OCI-LY7 (cell line): Measurements from ENCODE around the gene NDUFA6. TPM values are rescaled to one million over a fixed set of nuclear protein-coding genes. Genes with fewer than 3 reads are reported as not detected.
"Not testable (repeated sequence)": the region's sequence is repeated elsewhere in the genome, so short reads cannot be mapped to it uniquely, and the experiment has no call there.

Experiments
- BruUV-seq: library from RNA; stranded (reverse); fragments of 400-500 nt; replicated peaks from 2 replicates; lab custom pipeline; 2021; lab: Mats Ljungman, UMichigan
- CTCF ChIA-PET: fragments of 300-600 bp; sonication (Branson Sonifier 250); formaldehyde crosslinking; loops from one replicate; lab custom pipeline; 2022; ENCODE audit warnings: antibody characterized with exemption; ENCODE audit not compliant: unreplicated experiment; lab: Charles Lee
- POLR2A ChIA-PET: fragments of 300-600 bp; sonication (Branson Sonifier 250); formaldehyde crosslinking; loops from one replicate; lab custom pipeline; 2022; ENCODE audit warnings: antibody characterized with exemption; lab: Charles Lee
- DNase-seq: peaks from one replicate; pipeline ENCODE4 v3.0.0-alpha.2; 2015; ENCODE audit warnings: low spot score
- H2AFZ ChIP-seq: fragments of 200-600 bp; sonication (generic), shearing (Covaris generic); 2 replicates; pipeline ENCODE4 v1.6.1; 2014; ENCODE audit warnings: mild to moderate bottlenecking, antibody characterized with exemption, low read length, moderate library complexity
- H3K27ac ChIP-seq: fragments of 200-600 bp; sonication (generic); 2 replicates; pipeline ENCODE4 v1.5.1; 2014; ENCODE audit warnings: mixed run types, low read depth, mild to moderate bottlenecking, moderate library complexity, low read length, inconsistent platforms; ENCODE audit not compliant: poor library complexity, severe bottlenecking
- H3K36me3 ChIP-seq: fragments of 200-600 bp; sonication (generic); 2 replicates; pipeline ENCODE4 v1.6.1; 2014; ENCODE audit warnings: mild to moderate bottlenecking, antibody characterized with exemption, low read length, moderate library complexity, mixed read lengths; ENCODE audit not compliant: insufficient read depth
- H3K4me1 ChIP-seq: fragments of 200-600 bp; sonication (generic); 2 replicates; pipeline ENCODE4 v1.5.1; 2014; ENCODE audit warnings: mild to moderate bottlenecking, low read length; ENCODE audit not compliant: insufficient read depth, poor library complexity, severe bottlenecking
- H3K4me2 ChIP-seq: fragments of 200-600 bp; sonication (generic); 2 replicates; pipeline ENCODE4 v1.6.1; 2014; ENCODE audit warnings: mild to moderate bottlenecking, low read length
- H3K4me3 ChIP-seq: fragments of 200-600 bp; sonication (generic); 2 replicates; pipeline ENCODE4 v1.5.1; 2014; ENCODE audit warnings: mild to moderate bottlenecking, low read depth, low read length; ENCODE audit not compliant: poor library complexity, severe bottlenecking
- H3K79me2 ChIP-seq: fragments of 200-600 bp; sonication (generic); 2 replicates; pipeline ENCODE4 v1.6.1; 2016; ENCODE audit warnings: low read depth, mild to moderate bottlenecking, low read length, moderate library complexity, mixed read lengths; ENCODE audit not compliant: insufficient read depth
- H3K9me2 ChIP-seq: fragments of 200-600 bp; sonication (generic); 2 replicates; pipeline ENCODE4 v1.6.1; 2016; ENCODE audit warnings: mild to moderate bottlenecking, low read length, mixed read lengths; ENCODE audit not compliant: insufficient read depth
- H3K9me3 ChIP-seq: fragments of 200-600 bp; sonication (generic); 2 replicates; pipeline ENCODE4 v1.6.1; 2014; ENCODE audit warnings: mild to moderate bottlenecking, mixed run types, low read length, mixed read lengths
- H4K20me1 ChIP-seq: fragments of 200-600 bp; sonication (generic); 2 replicates; pipeline ENCODE4 v1.6.1; 2014; ENCODE audit warnings: mild to moderate bottlenecking, antibody characterized with exemption, low read length, moderate library complexity, mixed read lengths; ENCODE audit not compliant: insufficient read depth
- CTCF ChIP-seq: fragments of 200-600 bp; sonication (generic); conservative IDR thresholded peaks from 2 replicates; pipeline ENCODE4 v1.5.1; 2014; ENCODE audit warnings: mild to moderate bottlenecking, antibody characterized with exemption, low read length, moderate library complexity, mixed read lengths
- EZH2phosphoT487 ChIP-seq: fragments of 200-600 bp; sonication (generic); IDR thresholded peaks from 2 replicates; pipeline ENCODE4 v1.6.1; 2018; ENCODE audit warnings: low read depth, borderline replicate concordance, mild to moderate bottlenecking, mixed run types, antibody characterized with exemption, low read length, moderate library complexity, mixed read lengths
- intact Hi-C: fragments of 100-400 bp; cut with micrococcal nuclease; formaldehyde crosslinking; loops from one replicate; pipeline ENCODE4 v1.10.0; 2022; ENCODE audit not compliant: unreplicated experiment
- total RNA-seq, 2 experiments: library from RNA; depleted of rRNA in 1 of 2; stranded (reverse); fragments of >200 nt in 1 of 2; shearing (Covaris generic) in 1 of 2; gene quantifications; 2 replicates each; pipeline ENCODE4 v1.2.3, GENCODE V29; 2014 to 2022

Gene NDUFA6
- total RNA-seq, 2 experiments from 2014 or later = 49.8 to 63.8 TPM

DNA sequence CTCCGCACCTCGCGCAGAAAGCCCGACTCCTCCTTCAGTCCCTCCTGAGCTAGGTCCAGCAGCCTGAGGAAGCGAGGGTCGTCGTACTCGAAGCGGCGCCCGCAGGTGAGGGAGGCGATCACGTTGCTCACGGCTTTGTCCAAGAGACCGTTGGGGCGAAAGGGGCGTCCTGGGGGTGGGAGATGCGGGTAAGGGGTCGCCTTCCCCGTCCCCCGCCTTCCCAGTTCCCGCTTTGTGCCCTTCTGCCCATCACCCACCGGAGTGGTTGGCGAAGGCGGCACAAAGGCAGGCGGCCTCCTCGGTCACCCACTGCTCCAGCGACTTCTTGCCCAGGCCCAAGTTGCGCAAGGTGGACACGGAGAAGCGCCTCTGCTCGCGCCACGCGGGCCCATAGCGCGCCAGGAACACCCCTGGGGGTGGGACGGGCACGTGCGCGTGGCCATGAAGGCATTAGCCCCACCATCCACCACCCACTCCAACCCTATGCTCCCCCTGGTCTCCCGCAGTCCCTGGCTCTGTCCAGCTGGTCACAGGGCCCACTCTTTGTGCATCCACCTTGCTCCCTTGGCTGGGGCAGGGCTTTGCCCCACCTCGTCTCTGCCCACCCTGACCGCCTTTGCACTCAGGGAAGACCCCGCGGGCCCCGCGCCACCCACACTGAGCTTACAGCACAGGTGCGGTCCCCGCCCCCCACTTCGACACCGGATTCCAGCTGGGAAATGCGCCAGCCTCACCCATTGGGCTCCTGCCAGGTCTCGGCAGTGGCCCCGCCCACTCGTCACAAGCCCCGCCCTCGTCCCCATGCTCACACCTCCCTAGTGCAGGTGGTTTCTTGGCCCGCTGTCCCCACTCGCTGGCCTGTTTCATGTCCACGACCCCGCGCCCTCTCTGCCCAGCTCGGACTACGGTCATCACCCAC is 38.5 kb upstream of the NDUFA6 start:
- not testable (repeated sequence) for BruUV-seq

DNA sequence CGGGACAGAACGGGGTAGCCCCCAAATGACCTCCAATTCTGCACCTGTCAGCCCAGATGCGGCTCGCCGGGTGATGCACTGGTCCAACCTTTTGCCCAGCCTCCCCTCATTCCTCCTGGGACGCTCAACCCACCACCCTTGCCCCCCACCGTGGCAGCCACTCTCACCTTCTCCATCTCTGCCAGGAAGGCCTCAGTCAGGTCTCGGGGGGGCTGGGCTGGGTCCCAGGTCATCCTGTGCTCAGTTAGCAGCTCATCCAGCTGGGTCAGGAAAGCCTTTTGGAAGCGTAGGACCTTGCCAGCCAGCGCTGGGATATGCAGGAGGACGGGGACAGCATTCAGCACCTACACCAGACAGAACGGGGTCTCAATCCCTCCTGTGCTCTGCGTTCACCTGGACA is 37.4 kb upstream of the NDUFA6 start:
- H4K20me1 ChIP-seq, H3K79me2 ChIP-seq, H3K9me2 ChIP-seq, POLR2A ChIA-PET, H3K27ac ChIP-seq, H3K4me1 ChIP-seq, H3K36me3 ChIP-seq, H3K4me2 ChIP-seq, DNase-seq, intact Hi-C loops, H2AFZ ChIP-seq, H3K9me3 ChIP-seq, CTCF ChIA-PET, H3K4me3 ChIP-seq, BruUV-seq: not testable (repeated sequence)

More for the DNA sequence above, 38.5 kb upstream of the NDUFA6 start:
- H3K79me2 ChIP-seq, H2AFZ ChIP-seq, H3K4me3 ChIP-seq, H3K4me1 ChIP-seq, H4K20me1 ChIP-seq, H3K9me2 ChIP-seq, H3K27ac ChIP-seq, H3K9me3 ChIP-seq, H3K4me2 ChIP-seq, intact Hi-C loops, POLR2A ChIA-PET, H3K36me3 ChIP-seq, DNase-seq, CTCF ChIA-PET: not testable (repeated sequence)

DNA sequence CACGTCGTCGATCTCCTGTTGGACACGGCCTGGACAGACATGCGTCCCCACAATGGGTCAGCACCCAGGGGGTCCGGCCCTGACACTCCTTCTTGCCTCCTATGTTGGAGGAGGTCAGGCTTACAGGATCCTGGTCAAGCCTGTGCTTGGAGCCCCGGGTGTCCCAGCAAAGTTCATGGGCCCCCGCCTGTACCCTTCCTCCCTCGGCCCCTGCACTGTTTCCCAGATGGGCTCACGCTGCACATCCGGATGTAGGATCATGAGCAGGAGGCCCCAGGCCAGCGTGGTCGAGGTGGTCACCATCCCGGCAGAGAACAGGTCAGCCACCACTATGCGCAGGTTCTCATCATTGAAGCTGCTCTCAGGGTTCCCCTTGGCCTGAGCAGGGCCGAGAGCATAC is 37.0 kb upstream of the NDUFA6 start:
- Histone ChIP-seq H3K36me3 (peaks cover under 1% of the 10 kb centered on the region; the same call in 1 of the 2 replicates), H4K20me1 (no peaks in the 10 kb centered on the region), H3K4me2 (no peak overlapping the region), H2AFZ (no peak overlapping the region), H3K9me3 (0 out of 2 replicates have a peak, but pooled peaks cover 3% of the 10 kb centered on the region), H3K9me2 (no peaks in the 10 kb centered on the region), H3K79me2 (no peaks in the 10 kb centered on the region), H3K4me3 (no peak overlapping the region), H3K27ac (no peak overlapping the region), H3K4me1 (no peaks in the 10 kb centered on the region)
- CTCF ChIA-PET = no interaction called here
- BruUV-seq = no TSS peak
- POLR2A ChIA-PET = no interaction called here
- TF ChIP-seq CTCF (no peak), EZH2phosphoT487 (no peak)
- no peak for DNase-seq
- intact Hi-C loops = no loop called here

- peaks cover 32% of the 10 kb centered on the region for H3K4me1 ChIP-seq
- H3K4me3 ChIP-seq, H3K36me3 ChIP-seq, H3K9me3 ChIP-seq, H2AFZ ChIP-seq, H3K79me2 ChIP-seq, CTCF ChIA-PET, BruUV-seq, H3K27ac ChIP-seq, intact Hi-C loops, DNase-seq, H4K20me1 ChIP-seq, H3K9me2 ChIP-seq, POLR2A ChIA-PET, H3K4me2 ChIP-seq: not testable (repeated sequence)
Measured at GRCh38 chr22:42123529-42123928, 33.0 kb upstream of the NDUFA6 start.

DNA sequence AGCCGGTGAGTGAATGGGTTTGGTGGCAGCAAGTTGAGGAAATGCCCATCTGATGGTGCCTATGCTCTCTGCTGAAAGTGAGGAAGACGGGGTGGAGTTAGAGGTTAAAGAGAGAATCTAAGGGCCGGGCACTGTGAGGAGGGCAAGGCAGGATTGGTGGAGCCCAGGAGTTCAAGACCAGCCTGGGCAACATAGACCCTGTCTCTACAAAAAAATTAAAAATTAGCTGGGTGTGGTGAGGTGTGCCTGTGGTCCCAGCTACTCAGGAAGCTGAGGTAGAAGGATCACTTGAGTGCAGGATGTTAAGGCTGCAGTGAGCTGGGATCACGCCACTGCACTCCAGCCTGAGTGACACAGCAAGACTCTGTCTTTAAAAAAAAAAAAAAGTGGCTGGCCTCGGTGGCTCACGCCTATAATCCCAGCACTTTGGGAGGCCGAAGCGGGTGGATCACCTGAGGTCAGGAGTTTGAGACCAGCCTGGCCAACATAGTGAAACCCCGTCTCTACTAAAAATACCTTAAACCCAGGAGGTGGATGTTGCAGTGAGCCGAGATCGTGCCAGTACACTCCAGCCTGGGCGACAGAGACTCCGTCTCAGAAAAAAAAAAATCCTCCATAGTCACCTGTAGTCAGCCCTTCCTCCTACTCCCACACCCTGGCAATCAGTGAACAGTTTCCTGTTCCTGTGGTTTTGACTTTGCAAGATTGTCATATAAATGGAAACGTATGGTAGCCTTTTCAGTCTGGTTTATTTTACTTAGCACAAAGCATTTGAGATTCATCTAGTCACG is 29.9 kb upstream of the NDUFA6 start:
- H4K20me1 ChIP-seq, CTCF ChIA-PET, BruUV-seq, intact Hi-C loops, H3K9me2 ChIP-seq, H3K79me2 ChIP-seq, POLR2A ChIA-PET: not testable (repeated sequence)
- Histone ChIP-seq H3K27ac (peak overlapping the region; percentile 68), H3K4me3 (peak overlapping the region; percentile 54), H3K9me3 (peaks cover 24% of the 10 kb centered on the region; the same call in 1 of the 2 replicates), H3K36me3 (peaks cover 16% of the 10 kb centered on the region), H2AFZ (peak overlapping the region; percentile 75), H3K4me2 (peak overlapping the region; percentile 73), H3K4me1 (peaks cover 32% of the 10 kb centered on the region)
- peak; percentile 75 for DNase-seq
